PC-9 (cell line): ENCODE results near the gene SRA1. TPM values are rescaled to one million over a fixed set of nuclear protein-coding genes. Genes with fewer than 3 reads are reported as not detected.
"Not testable (repeated sequence)": the region's sequence is repeated elsewhere in the genome, so short reads cannot be mapped to it uniquely, and the experiment has no call there.

Source experiments
- BruUV-seq: library from RNA; stranded (reverse); fragments of 400-500 nt; replicated peaks from 2 replicates; lab custom pipeline; 2021; lab: Mats Ljungman, UMichigan
- CTCF ChIA-PET: fragments of 300-600 bp; sonication (Branson Sonifier 250); formaldehyde crosslinking; loops from one replicate; lab custom pipeline; 2022; ENCODE audit warnings: antibody characterized with exemption; lab: Charles Lee
- POLR2A ChIA-PET: fragments of 300-600 bp; sonication (Branson Sonifier 250); formaldehyde crosslinking; loops from one replicate; lab custom pipeline; 2022; ENCODE audit warnings: antibody characterized with exemption; ENCODE audit not compliant: unreplicated experiment; lab: Charles Lee
- DNase-seq, 2 experiments: peaks; one replicate each; pipeline versions ENCODE4 v3.0.0 to v3.0.0-alpha.2; 2015 to 2022; ENCODE audit warnings: mixed read lengths in 1 of 2
- H2AFZ ChIP-seq: fragments of 200-600 bp; sonication (generic); 2 replicates; pipeline ENCODE4 v1.8.1; 2017; ENCODE audit warnings: antibody characterized with exemption
- H3F3A ChIP-seq: fragments of 200-600 bp; sonication (generic); 2 replicates; pipeline ENCODE4 v1.8.1; 2017; ENCODE audit warnings: antibody characterized with exemption, mild to moderate bottlenecking, low read depth; ENCODE audit not compliant: insufficient read depth
- H3K27ac ChIP-seq: fragments of 200-600 bp; sonication (generic); 2 replicates; pipeline ENCODE4 v1.6.1; 2016; ENCODE audit warnings: mixed run types
- H3K27me3 ChIP-seq: fragments of 200-600 bp; sonication (generic); 2 replicates; pipeline ENCODE4 v1.6.1; 2016; ENCODE audit warnings: low read depth, mixed run types; ENCODE audit not compliant: insufficient read depth
- H3K36me3 ChIP-seq: fragments of 200-600 bp; sonication (generic); 2 replicates; pipeline ENCODE4 v1.6.1; 2016; ENCODE audit warnings: low read depth, mixed run types
- H3K4me1 ChIP-seq: fragments of 200-600 bp; sonication (generic); replicated peaks from 2 replicates; pipeline ENCODE4 v1.6.1; 2016; ENCODE audit warnings: mixed run types; ENCODE audit not compliant: insufficient read depth
- H3K4me2 ChIP-seq: fragments of 200-600 bp; sonication (generic); 2 replicates; pipeline ENCODE4 v1.6.1; 2017; ENCODE audit warnings: mixed run types
- H3K4me3 ChIP-seq: fragments of 200-600 bp; sonication (generic); 2 replicates; pipeline ENCODE4 v1.6.1; 2016; ENCODE audit warnings: mixed run types
- H3K79me2 ChIP-seq: fragments of 200-600 bp; sonication (generic); 2 replicates; pipeline ENCODE4 v1.6.1; 2017; ENCODE audit warnings: low read depth, mixed run types
- H3K9me2 ChIP-seq: fragments of 200-600 bp; sonication (generic); 2 replicates; pipeline ENCODE4 v1.8.1; 2017; ENCODE audit warnings: mild to moderate bottlenecking; ENCODE audit not compliant: insufficient read depth
- H3K9me3 ChIP-seq: fragments of 200-600 bp; sonication (generic); 2 replicates; pipeline ENCODE4 v1.8.1; 2016; ENCODE audit warnings: low read depth; ENCODE audit not compliant: insufficient read depth
- H4K20me1 ChIP-seq: fragments of 200-600 bp; sonication (generic); 2 replicates; pipeline ENCODE4 v1.8.1; 2017; ENCODE audit not compliant: insufficient read depth
- CTCF ChIP-seq: fragments of 200-600 bp; sonication (generic); conservative IDR thresholded peaks from 2 replicates; pipeline ENCODE4 v1.6.1; 2017; ENCODE audit warnings: mixed run types, antibody characterized with exemption, mild to moderate bottlenecking, moderate library complexity
- EZH2 ChIP-seq: fragments of 200-600 bp; sonication (generic); IDR thresholded peaks from 2 replicates; pipeline ENCODE4 v1.8.0; 2017; ENCODE audit warnings: antibody characterized with exemption, low read depth
- intact Hi-C: fragments of 100-400 bp; cut with micrococcal nuclease; formaldehyde crosslinking; loops from one replicate; pipeline ENCODE4 v1.10.0; 2022; ENCODE audit not compliant: unreplicated experiment
- total RNA-seq: library from RNA; stranded (reverse); gene quantifications from 2 replicates; pipeline ENCODE4 v1.2.3, GENCODE V29; 2021

Gene SRA1
- total RNA-seq, 1 experiment from 2014 or later = 36.1 TPM

- DNase-seq = no peak
- POLR2A ChIA-PET = no interaction called here
- no peaks in the 10 kb centered on the region for H4K20me1 ChIP-seq
- no peaks in the 10 kb centered on the region for H3F3A ChIP-seq
- H2AFZ ChIP-seq = no peak overlapping the region
- TF ChIP-seq EZH2 = no peak
- no peak for TF ChIP-seq CTCF
- H3K9me3 ChIP-seq = no peaks in the 10 kb centered on the region
- CTCF ChIA-PET = interaction anchor here (0.6 kb wide), 1 partner anchor 64 kb away, joined by 4 read pairs; no protein-coding TSS in a partner anchor
- no TSS peak for BruUV-seq
- no peaks in the 10 kb centered on the region for H3K27me3 ChIP-seq
- H3K79me2 ChIP-seq = no peaks in the 10 kb centered on the region
- no peak overlapping the region for H3K27ac ChIP-seq
- H3K36me3 ChIP-seq = no peaks in the 10 kb centered on the region
- H3K9me2 ChIP-seq = no peaks in the 10 kb centered on the region
- no peak overlapping the region for H3K4me3 ChIP-seq
- H3K4me2 ChIP-seq = no peak overlapping the region
- intact Hi-C loops = no loop called here
- no peaks in the 10 kb centered on the region for H3K4me1 ChIP-seq
These were observed 36.9 kb upstream of the SRA1 start for GRCh38 chr5:140594169-140594568.

GRCh38 chr5:140593070-140593469, 35.8 kb upstream of the SRA1 start:
- H3K27ac ChIP-seq, intact Hi-C loops, H3K4me2 ChIP-seq: not testable (repeated sequence)

GRCh38 chr5:140591747-140592372, 34.6 kb upstream of the SRA1 start:
- CTCF ChIA-PET = no interaction called here
- Histone ChIP-seq H3K36me3 (no peaks in the 10 kb centered on the region), H3K27ac (no peak overlapping the region), H3K9me3 (no peaks in the 10 kb centered on the region), H3K79me2 (no peaks in the 10 kb centered on the region), H3K4me2 (peak overlapping the region; percentile 46; the same call in 1 of the 2 replicates), H3K4me3 (no peak overlapping the region), H2AFZ (0 out of 2 replicates have a peak overlapping the region, but pooled peaks have one; percentile 58), H4K20me1 (no peaks in the 10 kb centered on the region), H3K27me3 (no peaks in the 10 kb centered on the region), H3F3A (no peaks in the 10 kb centered on the region), H3K9me2 (0 out of 2 replicates have a peak, but pooled peaks cover 3% of the 10 kb centered on the region), H3K4me1 (no peaks in the 10 kb centered on the region)
- no peak for DNase-seq
- intact Hi-C loops = no loop called here
- BruUV-seq = no TSS peak
- TF ChIP-seq EZH2 (no peak), CTCF (no peak)
- POLR2A ChIA-PET = no interaction called here

More at GRCh38 chr5:140593070-140593469, 35.8 kb upstream of the SRA1 start:
- H2AFZ ChIP-seq, POLR2A ChIA-PET, H3K79me2 ChIP-seq, H3K4me3 ChIP-seq, H3K9me3 ChIP-seq, H3K27me3 ChIP-seq, H3F3A ChIP-seq, BruUV-seq, H4K20me1 ChIP-seq, H3K9me2 ChIP-seq, H3K4me1 ChIP-seq, H3K36me3 ChIP-seq, CTCF ChIA-PET: not testable (repeated sequence)
- DNase-seq = peak in 1 of 2 experiments; percentile 18

- POLR2A ChIA-PET = no interaction called here
- intact Hi-C loops = no loop called here
- H3K79me2 ChIP-seq = no peaks in the 10 kb centered on the region
These were observed 33.6 kb upstream of the SRA1 start for GRCh38 chr5:140590861-140591260.

More at GRCh38 chr5:140590861-140591260, 33.6 kb upstream of the SRA1 start:
- Histone ChIP-seq H3K9me2 (0 out of 2 replicates have a peak, but pooled peaks cover 3% of the 10 kb centered on the region), H3K27ac (no peak overlapping the region), H3F3A (no peaks in the 10 kb centered on the region), H4K20me1 (no peaks in the 10 kb centered on the region), H3K36me3 (no peaks in the 10 kb centered on the region), H3K4me1 (no peaks in the 10 kb centered on the region), H3K9me3 (no peaks in the 10 kb centered on the region), H3K4me3 (no peak overlapping the region), H2AFZ (no peak overlapping the region), H3K4me2 (no peak overlapping the region), H3K27me3 (no peaks in the 10 kb centered on the region)
- TF ChIP-seq EZH2 (no peak), CTCF (no peak)
- no peak for DNase-seq
- BruUV-seq = no TSS peak
- CTCF ChIA-PET = no interaction called here
